Measurements from ENCODE around the gene PSMB1. TPM values are rescaled to one million over a fixed set of nuclear protein-coding genes. Genes with fewer than 3 reads are reported as not detected.

Gene PSMB1
- total and polyA plus RNA-seq, 2 donors (not counting 3 experiments of a cell fraction or from before 2014, with no cell fraction given): 198 to 560 TPM

GRCh38 chr6:170505306-170505705, 47.8 kb downstream of the PSMB1 start:
- no peaks in the 10 kb centered on the region for H3K9me3 ChIP-seq (replicated peaks; ENCODE audit: control insufficient read depth, insufficient read depth, low read length)
- H3K4me3 ChIP-seq (replicated peaks in 1 of 3; ENCODE audit: insufficient read depth in 1 of 3, low read depth in 1 of 3, low read length in 3 of 3): no peak overlapping the region
- H3K9ac ChIP-seq (replicated peaks; ENCODE audit: extremely low read depth, insufficient read depth, low read length): no peak overlapping the region
- H3K9me1 ChIP-seq (replicated peaks; ENCODE audit: control insufficient read depth, extremely low read depth, insufficient read depth, low read length): no peaks in the 10 kb centered on the region
- H2AFZ ChIP-seq (ENCODE audit: low read depth, low read length): no peak overlapping the region
- no peaks in the 10 kb centered on the region for H3K79me2 ChIP-seq (ENCODE audit: control insufficient read depth, insufficient read depth, low read length)
- H3K4me2 ChIP-seq (ENCODE audit: insufficient read depth, low read length): no peak overlapping the region
- dilution Hi-C loops (cut with MboI; ENCODE audit: extremely low pct_ligation_motif_present, low sequenced_read_pairs) (no loop called here), intact Hi-C loops (cut with micrococcal nuclease) (no loop called here)
- POLR2A ChIA-PET: no interaction called here
- DNase-seq (ENCODE audit: low read depth, low spot score): no peak
- no peak for TF ChIP-seq MYC (IDR thresholded peaks at IDR 0.05; ENCODE audit: low read depth, low read length)
- no peak for TF ChIP-seq JUN (IDR thresholded peaks at IDR 0.05; ENCODE audit: borderline replicate concordance, insufficient read depth, insufficient read length, low read depth)
- TF ChIP-seq GATA2 (IDR thresholded peaks at IDR 0.05; ENCODE audit: insufficient read depth, insufficient read length, low read depth, low read length): no peak
- TF ChIP-seq POLR2A (IDR thresholded peaks at IDR 0.05; ENCODE audit: low read depth, low read length): no peak
- no peak for TF ChIP-seq EZH2 (IDR thresholded peaks at IDR 0.05; ENCODE audit: borderline replicate concordance, low read depth, low read length, severe bottlenecking)
- no peak for TF ChIP-seq CTCF (IDR thresholded peaks at IDR 0.05; ENCODE audit: extremely low read depth in 1 of 2, insufficient read depth in 1 of 2, low read depth in 1 of 2, low read length in 2 of 2)
- no peak for TF ChIP-seq FOS (IDR thresholded peaks at IDR 0.05; ENCODE audit: borderline replicate concordance, insufficient read depth, low read length)
- no peak for TF ChIP-seq POLR2AphosphoS5 (IDR thresholded peaks at IDR 0.05; ENCODE audit: insufficient read depth, low read depth, low read length)
- TF ChIP-seq MAX (IDR thresholded peaks at IDR 0.05; ENCODE audit: insufficient read depth, insufficient read length): no peak
- CTCF ChIA-PET: no interaction called here
- no peak overlapping the region for H3K27ac ChIP-seq (ENCODE audit: insufficient read depth, low read depth, low read length)
- no peaks in the 10 kb centered on the region for H3K36me3 ChIP-seq (ENCODE audit: control insufficient read depth in 2 of 2, extremely low read depth in 1 of 2, insufficient read depth in 2 of 2, low read length in 2 of 2)
- H3K4me1 ChIP-seq (ENCODE audit: control insufficient read depth, extremely low read depth, insufficient read depth, low read length): no peaks in the 10 kb centered on the region
- no peaks in the 10 kb centered on the region for H4K20me1 ChIP-seq (replicated peaks; ENCODE audit: control insufficient read depth, extremely low read depth, insufficient read depth, low read length)
- no TSS peak for BruUV-seq (replicated peaks)
- no peaks in the 10 kb centered on the region for H3K27me3 ChIP-seq (ENCODE audit: control insufficient read depth in 2 of 2, insufficient read depth in 2 of 2, low read length in 2 of 2)
- no peak for FAIRE-seq
